Stimulated activated CD4-positive, alpha-beta T cell treated with anti-CD3 and anti-CD28 coated beads, Interleukin-4, amount 100 ng/mL, for 1 hour (primary cell): ENCODE data around the gene PIGB.
"Not testable (repeated sequence)": the region's sequence is repeated elsewhere in the genome, so short reads cannot be mapped to it uniquely, and the experiment has no call there.

Experiments
- DNase-seq: peaks from one replicate; pipeline ENCODE4 v3.0.0-alpha.2; 2020

Gene PIGB

GRCh38 chr15:55302801-55303200, 16.2 kb upstream of the PIGB start:
- not testable (repeated sequence) for DNase-seq

- no peak for DNase-seq
These were observed 665 bp downstream of the PIGB start for GRCh38 chr15:55319537-55320237.

- DNase-seq, result no peak
These were observed 1.2 kb downstream of the PIGB start for GRCh38 chr15:55320238-55320550.

GRCh38 chr15:55320963-55321362, 1.9 kb downstream of the PIGB start:
- DNase-seq, result no peak

- no peak for DNase-seq
These were observed 3.4 kb downstream of the PIGB start for GRCh38 chr15:55322467-55322866.

- DNase-seq, result no peak
These were observed 8.4 kb downstream of the PIGB start for GRCh38 chr15:55327387-55327786.

DNA sequence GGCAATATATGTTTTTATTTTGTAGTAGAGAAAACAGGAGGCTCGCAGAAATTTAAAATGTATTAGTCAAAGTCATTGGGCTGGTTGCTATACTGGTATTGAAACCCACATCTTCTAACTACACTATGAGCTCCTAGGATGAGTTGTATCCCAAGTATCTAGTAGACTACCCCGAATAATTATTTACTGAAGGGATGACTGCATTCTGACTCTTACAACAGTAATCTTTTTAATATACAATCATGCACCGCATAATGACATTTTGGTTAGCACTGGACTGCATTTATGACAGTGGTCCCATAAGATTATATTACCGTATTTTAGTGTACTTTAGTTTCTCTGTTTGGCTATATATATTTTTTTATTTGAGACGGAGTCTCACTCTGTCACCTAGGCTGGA, 15.3 kb downstream of the PIGB start:
- DNase-seq, result no peak

DNA sequence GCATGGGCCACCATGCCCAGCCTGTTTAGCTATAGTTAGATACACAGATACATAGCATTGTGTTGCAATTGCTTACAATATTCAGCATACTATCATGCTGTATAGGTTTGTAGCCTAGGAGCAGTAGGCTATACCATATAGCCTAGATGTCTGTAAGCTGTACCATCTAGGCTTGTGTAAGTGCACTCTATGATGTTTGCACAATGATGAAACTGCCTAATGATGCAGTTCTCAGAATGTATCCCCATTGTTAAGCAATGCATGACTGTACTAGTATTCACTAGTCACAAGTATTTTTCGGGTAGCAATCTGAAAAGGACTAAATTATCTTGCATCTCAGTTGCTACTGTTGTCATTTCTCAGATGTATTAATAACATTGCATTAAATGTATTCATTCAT, 16.0 kb downstream of the PIGB start:
- no peak for DNase-seq

GRCh38 chr15:55337160-55337559, 18.1 kb downstream of the PIGB start:
- no peak for DNase-seq

- DNase-seq, result no peak
These were observed 24.1 kb downstream of the PIGB start for GRCh38 chr15:55343168-55343567.

GRCh38 chr15:55344206-55344605, 25.2 kb downstream of the PIGB start:
- no peak for DNase-seq

GRCh38 chr15:55348281-55348778, 29.3 kb downstream of the PIGB start:
- DNase-seq, result no peak

- no peak for DNase-seq
These were observed 30.3 kb downstream of the PIGB start for GRCh38 chr15:55349282-55349681.

DNA sequence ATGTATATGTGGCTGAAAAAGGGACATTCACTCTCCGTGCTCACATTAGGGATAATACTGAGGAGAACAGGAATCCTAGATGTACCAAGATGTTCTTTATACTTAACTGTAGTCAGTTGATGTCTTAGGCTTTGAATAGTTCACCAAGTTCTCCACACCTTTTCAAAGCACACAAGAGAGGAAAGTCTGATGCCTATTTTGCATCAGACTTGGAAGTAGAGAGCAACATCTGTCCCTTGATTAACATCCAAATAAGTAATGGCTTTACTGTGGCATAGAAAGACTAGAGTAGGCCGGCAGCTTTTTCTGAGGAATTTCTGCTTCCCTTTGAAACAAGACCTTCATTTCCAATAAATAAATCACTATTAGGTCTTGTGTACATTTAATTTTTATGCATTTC, 34.0 kb downstream of the PIGB start:
- no peak for DNase-seq

DNA sequence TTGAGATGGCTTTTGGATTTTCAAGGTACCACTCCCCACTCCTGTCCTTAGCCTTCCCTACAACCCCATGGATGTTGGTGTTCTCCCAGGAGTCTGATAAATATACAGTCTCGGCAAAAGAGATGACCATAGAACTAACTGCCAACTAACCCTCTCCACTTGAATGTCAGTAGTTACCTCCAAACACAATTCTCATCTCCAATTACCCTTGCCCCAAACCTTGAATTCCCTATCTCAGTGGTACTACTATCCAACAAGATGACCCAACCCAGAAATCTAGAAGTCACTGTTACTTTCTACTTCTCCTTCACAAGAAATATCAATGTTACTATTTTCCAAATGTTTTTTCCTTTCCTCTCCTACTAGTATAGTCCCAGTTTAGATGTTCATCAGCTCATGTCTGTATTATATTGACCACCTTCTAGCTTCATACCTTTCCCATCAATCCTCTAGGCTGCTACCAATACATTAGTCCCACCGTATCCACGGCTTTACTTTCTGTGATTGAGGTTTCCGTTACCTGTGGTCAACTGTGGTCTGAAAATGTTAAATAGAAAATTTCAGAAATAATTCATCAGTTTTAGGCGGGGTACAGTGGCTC, 38.1 kb downstream of the PIGB start:
- DNase-seq, result no peak

DNA sequence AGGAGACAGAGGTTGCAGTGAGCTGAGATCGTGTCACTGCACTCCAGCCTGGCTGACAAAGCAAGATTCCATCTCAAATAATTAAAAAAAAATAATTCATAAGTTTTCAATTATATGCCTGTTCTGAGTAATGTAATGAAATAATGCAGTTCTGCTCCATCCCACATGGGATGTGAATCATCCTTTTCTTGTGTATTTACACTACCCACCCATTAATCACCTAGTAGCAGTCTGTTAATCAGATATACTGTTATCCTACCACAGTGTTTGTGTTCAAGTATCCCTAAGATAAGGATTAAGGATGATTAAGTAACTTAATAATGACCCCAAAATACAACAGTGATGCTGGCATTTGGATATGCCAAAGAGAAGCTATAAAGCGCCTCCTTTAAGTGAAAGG, 38.8 kb downstream of the PIGB start:
- DNase-seq, result no peak

- DNase-seq, result no peak
These were observed 39.4 kb downstream of the PIGB start for GRCh38 chr15:55358471-55358870.

GRCh38 chr15:55360256-55360655, 41.2 kb downstream of the PIGB start:
- DNase-seq, result no peak

- no peak for DNase-seq
These were observed 42.0 kb downstream of the PIGB start for GRCh38 chr15:55361048-55361447.

GRCh38 chr15:55362641-55363040, 43.6 kb downstream of the PIGB start:
- no peak for DNase-seq

DNA sequence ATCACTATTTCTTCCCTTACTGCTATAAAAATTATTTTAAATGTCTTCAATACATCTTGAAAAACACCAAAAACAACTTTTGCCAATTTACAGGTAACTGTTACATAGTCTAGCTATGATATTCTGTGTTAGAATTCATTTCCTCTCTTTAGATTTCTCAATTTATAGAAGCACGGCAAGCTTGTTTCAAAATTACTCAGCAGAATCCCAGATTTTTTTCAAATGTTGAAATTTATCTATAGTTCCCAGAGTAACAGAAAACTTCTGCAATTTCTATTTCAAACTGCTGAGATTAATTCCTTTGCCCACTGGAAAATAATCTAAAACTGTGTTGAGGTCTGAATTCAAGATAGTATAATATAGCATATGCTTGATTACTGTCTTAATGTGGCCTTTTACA, 48.0 kb downstream of the PIGB start:
- DNase-seq, result no peak

- DNase-seq, result no peak
These were observed 53.8 kb downstream of the PIGB start for GRCh38 chr15:55372701-55373440.

DNA sequence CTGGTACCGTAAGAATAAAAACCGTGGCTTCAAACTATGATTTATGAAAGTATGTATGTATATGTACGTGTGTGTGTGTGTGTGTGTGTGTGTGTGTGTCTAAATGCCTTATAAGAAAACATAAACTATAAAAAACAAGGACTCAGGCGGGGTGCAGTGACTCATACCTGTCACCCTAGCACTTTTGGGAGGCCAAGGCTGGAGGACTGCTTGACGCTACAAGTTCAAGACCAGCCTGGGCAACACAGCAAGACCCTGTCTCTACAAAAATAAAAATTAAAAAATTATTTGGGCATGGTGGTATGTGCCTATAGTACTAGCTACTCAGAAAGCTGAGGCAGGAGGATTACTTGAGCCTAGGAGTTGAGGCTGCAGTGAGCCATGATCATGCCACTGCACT, 60.1 kb downstream of the PIGB start:
- no peak for DNase-seq

- DNase-seq, result no peak
These were observed 62.6 kb downstream of the PIGB start for GRCh38 chr15:55381595-55381994.
